IPS-20b (cell line): Measurements from ENCODE around the gene GJB2.

Source experiments
- H3K27ac ChIP-seq: one replicate; pipeline ENCODE4 v1.5.1; 2013; ENCODE audit warnings: low read length
- H3K27me3 ChIP-seq: 2 replicates; pipeline ENCODE4 v1.6.1; 2013; ENCODE audit warnings: mild to moderate bottlenecking, low read length, inconsistent platforms; ENCODE audit not compliant: insufficient read depth
- H3K36me3 ChIP-seq: 2 replicates; pipeline ENCODE4 v1.6.1; 2013; ENCODE audit warnings: low read depth, mild to moderate bottlenecking, inconsistent platforms, low read length, moderate library complexity; ENCODE audit not compliant: insufficient read depth
- H3K4me1 ChIP-seq: 2 replicates; pipeline ENCODE4 v1.6.1; 2013; ENCODE audit warnings: mild to moderate bottlenecking, control low read depth, inconsistent platforms, low read length, moderate library complexity; ENCODE audit not compliant: insufficient read depth
- H3K4me3 ChIP-seq: 2 replicates; pipeline ENCODE4 v1.5.1; 2013; ENCODE audit warnings: mild to moderate bottlenecking, low read length, inconsistent platforms
- H3K9ac ChIP-seq: 2 replicates; pipeline ENCODE4 v1.6.1; 2013; ENCODE audit warnings: low read depth, mild to moderate bottlenecking, inconsistent platforms, low read length, moderate library complexity
- H3K9me3 ChIP-seq: 2 replicates; pipeline ENCODE4 v1.6.1; 2013; ENCODE audit warnings: mild to moderate bottlenecking, low read depth, low read length, inconsistent platforms; ENCODE audit not compliant: insufficient read depth

The GJB2 gene

GRCh38 chr13:20145521-20145920, 47.2 kb downstream of the GJB2 start:
- no peaks in the 10 kb centered on the region for H3K9me3 ChIP-seq
- no peak overlapping the region for H3K27ac ChIP-seq
- H3K9ac ChIP-seq = no peak overlapping the region
- no peaks in the 10 kb centered on the region for H3K36me3 ChIP-seq
- no peaks in the 10 kb centered on the region; the same call in 1 of the 2 replicates for H3K27me3 ChIP-seq
- no peaks in the 10 kb centered on the region for H3K4me1 ChIP-seq
- no peak overlapping the region for H3K4me3 ChIP-seq

- Histone ChIP-seq H3K4me3 (no peak overlapping the region), H3K36me3 (no peaks in the 10 kb centered on the region), H3K27ac (no peak overlapping the region), H3K4me1 (no peaks in the 10 kb centered on the region), H3K9me3 (no peaks in the 10 kb centered on the region), H3K27me3 (no peaks in the 10 kb centered on the region; the same call in 1 of the 2 replicates), H3K9ac (no peak overlapping the region)
Measured at GRCh38 chr13:20144141-20144850, 48.4 kb downstream of the GJB2 start.

- Histone ChIP-seq H3K4me1 (no peaks in the 10 kb centered on the region), H3K9me3 (no peaks in the 10 kb centered on the region), H3K4me3 (no peak overlapping the region), H3K27me3 (peaks cover 6% of the 10 kb centered on the region; the same call in 1 of the 2 replicates), H3K27ac (no peak overlapping the region), H3K36me3 (no peaks in the 10 kb centered on the region), H3K9ac (no peak overlapping the region)
Measured at GRCh38 chr13:20142927-20143480, 49.7 kb downstream of the GJB2 start.

DNA sequence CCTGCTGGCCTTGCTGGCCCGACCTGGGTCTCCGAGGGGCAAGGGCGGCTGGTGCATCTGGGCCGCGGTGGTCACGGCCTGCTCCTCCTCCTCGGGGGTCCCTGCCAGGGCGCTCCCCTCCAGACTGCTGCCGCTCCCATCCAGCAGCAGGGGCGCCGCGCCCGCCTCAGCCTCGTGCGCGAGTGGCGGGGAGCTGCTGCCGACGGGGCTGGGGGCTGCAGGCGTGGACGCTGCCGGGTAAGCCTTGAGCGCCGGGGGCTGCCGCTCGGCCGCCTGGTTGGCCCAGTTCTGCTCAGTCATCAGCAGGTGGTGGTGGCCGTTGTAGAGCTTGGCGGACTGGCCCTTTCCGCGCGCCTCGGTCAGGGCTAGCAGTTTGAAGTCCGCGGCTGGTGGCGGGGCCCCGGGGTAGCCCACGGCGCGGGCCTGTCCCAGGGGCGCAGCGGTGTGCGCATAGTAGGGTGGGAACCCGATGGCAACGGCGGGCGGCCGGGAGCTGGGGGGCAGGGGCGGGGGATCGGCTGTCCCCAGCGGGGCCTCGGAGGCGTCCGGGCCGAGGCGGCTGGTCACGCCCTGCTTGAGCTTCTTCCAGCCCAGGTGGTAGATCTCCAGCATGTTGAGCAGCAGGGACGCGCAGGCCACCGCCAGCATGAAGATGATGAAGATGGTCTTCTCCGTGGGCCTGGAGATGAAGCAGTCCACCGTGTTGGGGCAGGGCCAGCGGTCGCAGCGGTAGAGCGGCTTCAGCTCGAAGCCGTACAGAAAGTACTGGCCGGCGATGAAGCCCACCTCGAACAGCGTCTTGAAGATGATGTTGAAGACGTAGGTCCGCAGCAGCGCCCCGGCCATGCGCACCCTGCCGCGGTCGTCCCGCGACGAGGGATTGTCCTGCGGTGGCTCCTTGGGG, 50.5 kb downstream of the GJB2 start:
- no peaks in the 10 kb centered on the region for H3K4me1 ChIP-seq
- peaks cover 13% of the 10 kb centered on the region for H3K27me3 ChIP-seq
- no peaks in the 10 kb centered on the region for H3K36me3 ChIP-seq
- no peaks in the 10 kb centered on the region for H3K9me3 ChIP-seq
- H3K27ac ChIP-seq = no peak overlapping the region
- no peak overlapping the region for H3K4me3 ChIP-seq
- H3K9ac ChIP-seq = no peak overlapping the region

DNA sequence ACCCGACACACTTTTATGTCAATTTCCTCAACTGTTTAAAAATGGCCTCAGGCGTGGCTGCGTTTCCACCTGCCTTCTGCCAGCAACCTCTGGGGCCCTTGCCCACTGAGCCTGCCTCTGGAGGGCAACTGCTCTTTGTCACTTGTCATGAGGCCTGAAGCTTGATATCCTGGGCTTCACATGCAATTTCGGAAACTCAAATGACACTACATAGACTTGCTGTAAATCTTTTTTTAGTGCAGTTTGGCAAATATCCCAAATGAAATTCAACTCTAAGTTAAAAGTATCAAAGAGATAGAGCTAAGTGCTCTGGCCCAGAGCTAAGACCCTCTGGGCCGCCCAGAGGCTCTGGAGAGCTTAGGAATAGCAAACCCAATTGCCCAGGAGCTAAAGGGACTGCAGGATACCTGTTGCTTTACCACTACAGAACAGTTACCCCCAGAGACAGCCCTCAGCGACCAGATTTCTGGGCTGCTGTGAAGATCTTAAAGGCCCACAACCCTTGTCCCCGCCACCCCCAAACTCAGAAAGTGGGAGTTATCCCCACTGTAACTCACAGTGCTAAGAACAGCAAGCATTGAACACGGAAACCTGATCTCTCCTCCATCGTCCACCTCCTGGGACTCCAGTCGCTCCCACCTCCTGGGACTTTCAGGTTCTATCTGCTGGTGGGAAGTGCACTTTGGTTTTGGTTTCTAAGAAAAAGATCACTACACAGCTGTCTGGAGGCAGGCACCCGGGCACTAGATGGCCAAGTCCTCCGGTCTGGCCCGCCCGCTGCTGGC, 51.3 kb downstream of the GJB2 start:
- Histone ChIP-seq H3K27me3 (peaks cover 21% of the 10 kb centered on the region), H3K9me3 (no peaks in the 10 kb centered on the region), H3K4me3 (no peak overlapping the region)

GRCh38 chr13:20140487-20140886, 52.3 kb downstream of the GJB2 start:
- H3K4me3 ChIP-seq = no peak overlapping the region
- no peak overlapping the region for H3K27ac ChIP-seq
- no peak overlapping the region for H3K9ac ChIP-seq
- H3K9me3 ChIP-seq = no peaks in the 10 kb centered on the region
- H3K4me1 ChIP-seq = no peaks in the 10 kb centered on the region
- peaks cover 24% of the 10 kb centered on the region for H3K27me3 ChIP-seq
- no peaks in the 10 kb centered on the region for H3K36me3 ChIP-seq

More for the DNA sequence above, 51.3 kb downstream of the GJB2 start:
- Histone ChIP-seq H3K4me1 (no peaks in the 10 kb centered on the region), H3K27ac (no peak overlapping the region), H3K9ac (no peak overlapping the region), H3K36me3 (no peaks in the 10 kb centered on the region)

GRCh38 chr13:20137875-20138274, 54.9 kb downstream of the GJB2 start:
- no peak overlapping the region for H3K9ac ChIP-seq
- H3K4me1 ChIP-seq = no peaks in the 10 kb centered on the region
- H3K27ac ChIP-seq = no peak overlapping the region
- H3K36me3 ChIP-seq = no peaks in the 10 kb centered on the region
- H3K27me3 ChIP-seq = peaks cover 24% of the 10 kb centered on the region
- H3K9me3 ChIP-seq = no peaks in the 10 kb centered on the region
- H3K4me3 ChIP-seq = no peak overlapping the region
